HFF-Myc (cell line): ENCODE data around the gene MEIS3.

Source experiments
- DNase-seq: peaks from one replicate; pipeline ENCODE4 v3.0.0-alpha.2; 2011; ENCODE audit warnings: low read depth; ENCODE audit errors: extremely low read depth
- H3K4me3 ChIP-seq: replicated peaks from 2 replicates; pipeline ENCODE4 v1.5.1; 2011; ENCODE audit warnings: low read depth, mild to moderate bottlenecking, control low read depth, low read length
- TF ChIP-seq, protein P1 (sequence below): IDR thresholded peaks from 2 replicates; pipeline ENCODE4 v1.5.1; 2012; ENCODE audit warnings: mild to moderate bottlenecking, low read depth, low read length, control low read depth; ENCODE audit errors: missing control alignments

The MEIS3 gene

GRCh38 chr19:47406711-47407416 lies 12.5 kb downstream of the MEIS3 start:
- TF ChIP-seq, protein P1, sequence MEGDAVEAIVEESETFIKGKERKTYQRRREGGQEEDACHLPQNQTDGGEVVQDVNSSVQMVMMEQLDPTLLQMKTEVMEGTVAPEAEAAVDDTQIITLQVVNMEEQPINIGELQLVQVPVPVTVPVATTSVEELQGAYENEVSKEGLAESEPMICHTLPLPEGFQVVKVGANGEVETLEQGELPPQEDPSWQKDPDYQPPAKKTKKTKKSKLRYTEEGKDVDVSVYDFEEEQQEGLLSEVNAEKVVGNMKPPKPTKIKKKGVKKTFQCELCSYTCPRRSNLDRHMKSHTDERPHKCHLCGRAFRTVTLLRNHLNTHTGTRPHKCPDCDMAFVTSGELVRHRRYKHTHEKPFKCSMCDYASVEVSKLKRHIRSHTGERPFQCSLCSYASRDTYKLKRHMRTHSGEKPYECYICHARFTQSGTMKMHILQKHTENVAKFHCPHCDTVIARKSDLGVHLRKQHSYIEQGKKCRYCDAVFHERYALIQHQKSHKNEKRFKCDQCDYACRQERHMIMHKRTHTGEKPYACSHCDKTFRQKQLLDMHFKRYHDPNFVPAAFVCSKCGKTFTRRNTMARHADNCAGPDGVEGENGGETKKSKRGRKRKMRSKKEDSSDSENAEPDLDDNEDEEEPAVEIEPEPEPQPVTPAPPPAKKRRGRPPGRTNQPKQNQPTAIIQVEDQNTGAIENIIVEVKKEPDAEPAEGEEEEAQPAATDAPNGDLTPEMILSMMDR, result no peak
- DNase-seq, result no peak
- no peak overlapping the region for H3K4me3 ChIP-seq

GRCh38 chr19:47405854-47406417 lies 13.4 kb downstream of the MEIS3 start:
- TF ChIP-seq, protein P1, result no peak

GRCh38 chr19:47405197-47405550 lies 14.2 kb downstream of the MEIS3 start:
- DNase-seq, result no peak
- TF ChIP-seq, protein P1, result no peak
- H3K4me3 ChIP-seq, result no peak overlapping the region

More at GRCh38 chr19:47405854-47406417, 13.4 kb downstream of the MEIS3 start:
- DNase-seq, result no peak
- no peak overlapping the region for H3K4me3 ChIP-seq

DNA sequence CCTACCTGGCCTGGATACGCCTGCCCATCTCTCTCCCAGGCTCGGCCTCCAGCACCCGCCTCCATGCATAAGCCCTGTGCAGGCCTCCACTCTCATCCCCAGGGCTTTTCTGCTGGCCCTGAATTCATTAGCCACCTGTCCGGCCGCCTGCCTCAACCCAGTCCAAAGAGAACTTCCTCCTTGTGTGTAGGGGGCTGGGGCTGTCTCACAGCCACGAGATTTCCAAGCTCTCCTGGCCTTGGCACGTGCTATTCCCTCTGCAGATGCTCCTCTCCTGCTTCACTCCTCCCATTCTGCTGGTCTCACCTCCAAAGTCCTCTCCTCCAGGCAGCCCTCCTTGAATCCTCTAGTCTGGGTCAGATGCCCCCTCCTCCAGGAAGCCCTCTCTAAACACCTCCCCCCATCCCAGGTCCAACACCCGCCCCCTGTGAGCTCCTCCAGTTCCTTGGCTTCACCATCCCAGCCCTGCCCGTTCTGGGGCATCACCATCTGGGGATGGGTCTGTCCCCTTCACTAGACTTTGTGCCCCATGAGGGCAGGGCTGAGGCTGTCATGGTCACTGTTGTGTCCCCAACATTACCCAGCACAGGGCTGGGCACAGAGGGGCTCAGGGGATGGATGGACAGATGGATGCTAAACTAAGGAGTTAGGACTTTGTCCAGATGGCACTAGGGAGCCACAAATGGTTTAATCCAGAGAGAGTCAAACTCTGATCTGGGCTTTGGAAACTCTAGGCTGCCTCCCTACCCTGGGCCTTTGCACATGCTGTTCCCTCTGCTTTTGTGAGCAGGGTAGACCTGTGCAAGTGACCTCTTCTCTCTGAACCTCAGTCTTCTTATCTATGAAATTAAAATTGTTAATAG lies 14.8 kb downstream of the MEIS3 start:
- TF ChIP-seq, protein P1, result no peak
- no peak for DNase-seq
- no peak overlapping the region for H3K4me3 ChIP-seq

DNA sequence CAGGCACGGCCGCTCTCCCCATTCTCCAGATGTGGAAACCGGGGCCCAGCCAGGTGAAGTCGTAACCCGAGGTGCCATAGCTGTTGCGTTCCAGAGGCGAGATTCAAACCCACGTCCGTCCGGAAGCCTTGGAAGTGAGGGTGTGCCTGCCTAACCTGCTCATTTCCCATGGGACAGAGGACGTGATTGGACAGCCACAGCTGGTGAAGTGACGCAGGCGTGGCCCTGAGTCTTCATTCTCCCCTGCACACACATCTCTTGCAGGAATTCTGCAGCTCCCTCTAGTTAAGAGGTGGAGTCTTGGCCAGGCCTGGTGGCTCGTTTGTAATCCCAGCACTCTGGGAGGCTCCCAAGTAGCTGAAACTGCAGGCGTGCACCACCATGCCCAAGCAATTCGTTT lies 16.8 kb downstream of the MEIS3 start:
- DNase-seq, result no peak
- TF ChIP-seq, protein P1, result no peak
- H3K4me3 ChIP-seq, result no peak overlapping the region

DNA sequence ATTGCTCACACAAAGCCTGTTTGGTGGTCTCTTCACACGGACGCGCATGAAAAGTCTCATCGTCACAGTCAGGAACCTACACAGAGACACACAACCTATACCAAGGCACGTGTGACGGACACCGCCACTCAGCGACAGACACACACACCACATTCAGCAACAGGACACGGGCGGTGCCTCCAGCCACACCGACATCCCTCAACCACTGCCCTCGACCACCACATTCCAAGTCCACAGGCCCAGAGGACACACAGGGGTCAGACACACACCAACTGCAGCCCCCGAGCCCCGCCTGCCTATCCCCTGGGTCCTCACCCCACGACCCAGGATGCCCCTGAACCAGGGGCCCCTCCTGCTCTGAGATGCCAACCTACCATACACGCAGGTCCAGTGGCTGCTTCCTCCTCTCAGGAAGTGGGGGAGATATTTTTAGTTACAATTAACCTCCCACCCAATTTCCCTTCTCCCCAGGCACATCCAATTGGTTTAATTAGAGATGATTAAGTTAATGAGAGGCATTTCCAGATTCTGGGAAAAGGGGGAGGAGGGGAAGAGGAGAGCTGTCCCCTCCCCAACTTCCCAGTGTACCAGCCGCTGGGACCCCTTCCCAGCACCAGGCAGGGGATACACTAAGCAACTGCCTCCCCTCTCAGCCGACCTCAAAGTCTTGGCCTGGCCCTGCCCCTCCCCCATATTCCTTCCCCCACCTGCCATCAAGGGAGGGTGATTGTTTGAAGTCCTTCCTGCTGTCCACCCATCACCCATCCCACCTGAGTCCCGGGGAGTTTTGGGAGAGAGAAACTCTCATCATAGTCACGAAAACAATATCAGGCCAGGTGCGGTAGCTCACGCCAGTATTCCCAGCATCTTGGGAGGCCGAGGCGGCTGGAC lies 20.4 kb downstream of the MEIS3 start:
- no peak overlapping the region for H3K4me3 ChIP-seq
- no peak for DNase-seq
- TF ChIP-seq, protein P1, result no peak
